Neural crest cell (in vitro differentiated cells): ENCODE measurements around the gene DLEC1. TPM values are rescaled to one million over a fixed set of nuclear protein-coding genes. Genes with fewer than 3 reads are reported as not detected.
"Not testable (repeated sequence)": the region's sequence is repeated elsewhere in the genome, so short reads cannot be mapped to it uniquely, and the experiment has no call there.

ENCODE experiments used
- DNase-seq: peaks from one replicate; pipeline ENCODE4 v3.0.0; 2021; ENCODE audit warnings: low read depth, mixed read lengths, low spot score
- H3K27ac Mint-ChIP-seq: one replicate; pipeline ENCODE4 v1.8.0; 2021; ENCODE audit warnings: mild to moderate bottlenecking, mixed read lengths; ENCODE audit not compliant: unreplicated experiment
- H3K27me3 Mint-ChIP-seq: 2 replicates; pipeline ENCODE4 v1.8.0; 2021; ENCODE audit warnings: low read depth, mild to moderate bottlenecking, mixed read lengths
- H3K36me3 Mint-ChIP-seq: 2 replicates; pipeline ENCODE4 v1.8.0; 2021; ENCODE audit warnings: low read depth, mild to moderate bottlenecking, mixed read lengths
- H3K4me1 Mint-ChIP-seq: 2 replicates; pipeline ENCODE4 v1.8.0; 2021; ENCODE audit warnings: mixed read lengths
- H3K4me3 Mint-ChIP-seq: one replicate; pipeline ENCODE4 v1.8.0; 2021; ENCODE audit warnings: mild to moderate bottlenecking, mixed read lengths
- H3K9me3 Mint-ChIP-seq: 2 replicates; pipeline ENCODE4 v1.8.0; 2021; ENCODE audit warnings: mixed read lengths
- total RNA-seq: library from RNA; stranded (reverse); gene quantifications from 2 replicates; pipeline ENCODE4 v1.2.1, GENCODE V29; 2021
- TF ChIP-seq, protein P1 (sequence below): fragments of 200-600 bp; sonication (generic); conservative IDR thresholded peaks from 2 replicates; pipeline ENCODE4 v1.5.0; 2021; ENCODE audit warnings: antibody characterized with exemption, mild to moderate bottlenecking

Gene DLEC1
- total RNA-seq, 1 donor from 2014 or later: 1.3 TPM

DNA sequence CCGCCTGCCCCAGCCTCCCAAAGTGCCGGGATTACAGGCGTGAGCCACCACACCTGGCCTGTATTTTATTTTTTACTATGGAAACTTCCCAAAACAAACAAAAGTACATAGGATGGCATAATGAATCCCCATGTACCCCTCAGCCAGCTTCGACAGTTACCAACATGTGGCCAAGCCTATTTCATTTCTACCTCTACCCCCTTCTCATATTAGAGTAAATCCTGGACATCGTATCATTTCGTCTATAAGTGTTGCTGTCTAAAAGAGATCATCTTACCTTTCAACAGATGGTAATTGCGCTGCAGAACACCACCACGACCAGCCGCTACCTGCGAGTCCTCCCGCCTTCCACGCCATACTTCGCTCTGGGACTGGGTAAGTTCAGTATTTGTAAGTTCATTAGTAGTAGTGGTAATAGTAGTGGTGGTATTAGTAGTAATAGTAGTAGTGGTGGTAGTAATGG lies 44.9 kb downstream of the DLEC1 start:
- no peak overlapping the region for H3K27ac Mint-ChIP-seq
- H3K27me3 Mint-ChIP-seq: peaks cover 14% of the 10 kb centered on the region
- H3K4me3 Mint-ChIP-seq: peak overlapping the region; percentile 69
- H3K4me1 Mint-ChIP-seq: peaks cover 15% of the 10 kb centered on the region
- TF ChIP-seq, protein P1, sequence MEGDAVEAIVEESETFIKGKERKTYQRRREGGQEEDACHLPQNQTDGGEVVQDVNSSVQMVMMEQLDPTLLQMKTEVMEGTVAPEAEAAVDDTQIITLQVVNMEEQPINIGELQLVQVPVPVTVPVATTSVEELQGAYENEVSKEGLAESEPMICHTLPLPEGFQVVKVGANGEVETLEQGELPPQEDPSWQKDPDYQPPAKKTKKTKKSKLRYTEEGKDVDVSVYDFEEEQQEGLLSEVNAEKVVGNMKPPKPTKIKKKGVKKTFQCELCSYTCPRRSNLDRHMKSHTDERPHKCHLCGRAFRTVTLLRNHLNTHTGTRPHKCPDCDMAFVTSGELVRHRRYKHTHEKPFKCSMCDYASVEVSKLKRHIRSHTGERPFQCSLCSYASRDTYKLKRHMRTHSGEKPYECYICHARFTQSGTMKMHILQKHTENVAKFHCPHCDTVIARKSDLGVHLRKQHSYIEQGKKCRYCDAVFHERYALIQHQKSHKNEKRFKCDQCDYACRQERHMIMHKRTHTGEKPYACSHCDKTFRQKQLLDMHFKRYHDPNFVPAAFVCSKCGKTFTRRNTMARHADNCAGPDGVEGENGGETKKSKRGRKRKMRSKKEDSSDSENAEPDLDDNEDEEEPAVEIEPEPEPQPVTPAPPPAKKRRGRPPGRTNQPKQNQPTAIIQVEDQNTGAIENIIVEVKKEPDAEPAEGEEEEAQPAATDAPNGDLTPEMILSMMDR: no peak
- H3K36me3 Mint-ChIP-seq: peaks cover 19% of the 10 kb centered on the region
- DNase-seq: no peak
- H3K9me3 Mint-ChIP-seq: peaks cover 12% of the 10 kb centered on the region

DNA sequence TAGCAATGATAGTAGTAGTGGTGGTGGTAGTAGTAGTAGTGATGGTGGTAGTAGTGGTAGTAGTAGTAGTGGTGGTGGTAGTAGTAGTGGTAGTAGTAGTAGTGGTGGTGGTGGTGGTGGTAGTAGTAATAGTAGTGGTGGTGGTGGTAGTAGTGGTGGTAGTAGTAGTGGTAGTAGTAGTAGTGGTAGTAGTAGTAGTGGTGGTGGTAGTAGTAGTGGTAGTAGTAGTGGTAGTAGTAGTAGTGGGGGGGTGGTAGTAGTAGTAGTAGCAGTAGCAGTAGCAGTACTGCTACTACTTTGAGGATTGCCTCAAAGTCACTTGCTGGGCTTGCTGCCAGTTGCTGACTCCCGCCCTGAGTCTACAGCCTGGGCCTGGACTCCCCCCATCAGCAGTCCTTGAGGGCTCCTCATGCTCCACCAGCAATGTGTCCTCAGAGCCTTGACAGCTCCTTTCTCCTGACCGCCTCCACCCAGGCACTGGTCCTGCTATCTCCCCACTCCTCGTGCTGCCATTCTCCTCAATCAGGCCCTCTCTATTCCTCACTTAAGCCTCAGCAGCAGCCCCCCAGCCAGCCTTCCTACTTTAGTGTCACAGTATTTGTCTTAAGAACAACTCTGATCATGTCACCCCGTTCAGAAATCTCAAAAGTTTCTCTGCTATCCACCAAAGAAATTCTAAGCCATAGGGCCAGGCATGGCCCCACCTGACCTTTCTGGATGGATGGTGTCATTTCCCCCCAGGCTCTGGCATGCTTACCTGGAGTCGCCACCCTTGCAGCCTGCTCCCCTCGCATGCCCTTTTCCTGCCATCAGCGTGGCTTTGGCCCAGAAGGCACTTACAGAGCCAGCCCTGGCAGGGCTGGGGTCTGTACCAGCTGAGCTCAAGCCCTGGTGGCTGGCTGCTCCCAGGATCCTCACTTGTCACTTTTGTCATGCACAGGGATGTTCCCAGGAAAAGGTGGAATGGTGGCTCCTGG lies 45.6 kb downstream of the DLEC1 start:
- no peak overlapping the region for H3K27ac Mint-ChIP-seq
- peak; percentile 27 for DNase-seq
- peaks cover 14% of the 10 kb centered on the region for H3K27me3 Mint-ChIP-seq
- H3K36me3 Mint-ChIP-seq: peaks cover 19% of the 10 kb centered on the region
- TF ChIP-seq, protein P1: no peak
- H3K4me1 Mint-ChIP-seq: peaks cover 15% of the 10 kb centered on the region
- peak overlapping the region; percentile 69 for H3K4me3 Mint-ChIP-seq
- peaks cover 12% of the 10 kb centered on the region for H3K9me3 Mint-ChIP-seq

DNA sequence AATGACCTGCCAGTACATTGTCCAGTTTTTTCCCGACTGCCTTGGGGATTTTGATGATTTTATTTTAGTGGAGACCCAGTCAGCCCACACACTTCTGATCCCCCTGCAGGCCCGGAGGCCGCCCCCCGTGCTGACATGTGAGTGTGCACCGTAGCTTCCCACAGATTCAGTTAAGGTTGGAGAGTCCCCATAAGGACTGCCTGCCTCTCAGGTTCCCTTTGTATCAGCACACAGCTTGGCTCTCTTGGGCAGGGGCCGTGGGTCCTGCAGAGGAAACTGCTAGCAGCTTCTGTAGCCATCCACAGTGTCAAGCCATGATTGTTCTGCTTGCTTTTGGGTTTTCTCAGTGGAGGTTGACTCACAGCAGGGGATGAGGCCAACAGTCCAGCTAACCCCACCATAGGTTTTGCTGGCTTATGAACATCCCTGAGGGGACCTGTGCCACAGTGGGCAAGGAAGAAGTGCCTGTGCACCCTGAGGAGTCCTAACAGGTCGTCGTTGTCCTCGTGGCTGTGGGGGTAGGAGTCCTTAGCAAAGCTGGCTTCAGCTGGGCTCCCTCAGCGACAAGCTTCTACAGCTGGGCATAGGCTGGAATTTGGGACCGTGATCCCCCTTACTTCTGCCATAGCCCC lies 46.4 kb downstream of the DLEC1 start:
- peak overlapping the region; percentile 69 for H3K4me3 Mint-ChIP-seq
- peaks cover 18% of the 10 kb centered on the region for H3K36me3 Mint-ChIP-seq
- H3K27ac Mint-ChIP-seq: peak overlapping the region; percentile 62
- H3K9me3 Mint-ChIP-seq: peaks cover 12% of the 10 kb centered on the region
- H3K27me3 Mint-ChIP-seq: peaks cover 14% of the 10 kb centered on the region
- H3K4me1 Mint-ChIP-seq: peaks cover 13% of the 10 kb centered on the region
- TF ChIP-seq, protein P1: no peak
- DNase-seq: no peak

DNA sequence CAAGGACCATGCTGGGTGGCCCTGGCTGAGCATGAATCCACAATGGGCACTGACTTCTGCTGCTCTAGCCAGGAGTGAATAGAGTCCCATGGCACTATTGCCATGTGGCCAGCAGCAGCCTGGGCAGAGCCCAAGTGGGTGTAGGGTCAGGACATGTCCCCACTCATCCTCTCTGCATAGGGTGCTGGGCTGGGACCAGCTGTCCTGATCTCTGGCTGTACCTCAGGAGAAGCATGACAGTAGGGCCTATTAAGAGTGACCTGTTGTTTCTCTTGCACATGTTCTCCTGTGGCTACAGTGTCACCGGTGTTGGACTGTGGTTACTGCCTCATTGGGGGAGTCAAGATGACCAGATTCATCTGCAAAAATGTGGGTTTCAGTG lies 46.9 kb downstream of the DLEC1 start:
- peaks cover 14% of the 10 kb centered on the region for H3K27me3 Mint-ChIP-seq
- H3K4me3 Mint-ChIP-seq: peak overlapping the region; percentile 69
- no peak for DNase-seq
- peaks cover 16% of the 10 kb centered on the region for H3K36me3 Mint-ChIP-seq
- H3K9me3 Mint-ChIP-seq: peaks cover 12% of the 10 kb centered on the region
- no peak overlapping the region for H3K27ac Mint-ChIP-seq
- peaks cover 11% of the 10 kb centered on the region for H3K4me1 Mint-ChIP-seq
- TF ChIP-seq, protein P1: no peak

DNA sequence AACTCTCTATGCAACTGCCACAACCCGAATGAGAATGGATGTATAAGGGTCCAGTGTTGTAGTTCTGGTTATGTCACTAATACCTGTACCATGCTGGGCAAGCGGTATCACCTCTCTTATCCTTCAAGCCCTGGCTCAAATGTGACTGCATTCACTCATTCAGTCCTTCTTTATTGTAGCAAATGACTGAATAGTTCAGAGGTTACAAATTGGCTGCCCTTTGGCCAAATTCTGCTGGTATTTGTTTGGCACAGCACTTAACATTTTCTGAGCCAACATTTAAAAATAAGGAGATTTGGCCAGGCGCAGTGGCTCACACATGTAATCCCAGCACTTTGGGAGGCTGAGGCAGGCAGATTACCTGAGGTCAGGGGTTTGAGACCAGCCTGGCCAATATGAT lies 47.5 kb downstream of the DLEC1 start:
- Mint-ChIP-seq H3K36me3 (peaks cover 16% of the 10 kb centered on the region), H3K27me3 (peaks cover 17% of the 10 kb centered on the region), H3K27ac (no peak overlapping the region), H3K9me3 (peaks cover 12% of the 10 kb centered on the region), H3K4me3 (no peak overlapping the region), H3K4me1 (peaks cover 11% of the 10 kb centered on the region)
- TF ChIP-seq, protein P1: no peak
- DNase-seq: no peak

DNA sequence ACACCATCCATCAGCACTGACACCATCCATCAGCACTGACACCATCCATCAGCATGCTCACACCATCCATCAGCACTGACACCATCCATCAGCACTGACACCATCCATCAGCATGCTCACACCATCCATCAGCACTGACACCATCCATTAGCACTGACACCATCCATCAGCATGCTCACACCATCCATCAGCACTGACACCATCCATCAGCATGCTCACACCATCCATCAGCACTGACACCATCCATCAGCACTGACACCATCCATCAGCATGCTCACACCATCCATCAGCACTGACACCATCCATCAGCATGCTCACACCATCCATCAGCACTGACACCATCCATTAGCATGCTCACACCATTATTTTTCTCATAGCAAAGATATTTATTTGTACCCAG lies 48.3 kb downstream of the DLEC1 start:
- not testable (repeated sequence) for H3K4me3 Mint-ChIP-seq, DNase-seq, H3K27ac Mint-ChIP-seq
- Mint-ChIP-seq H3K9me3 (peaks cover 12% of the 10 kb centered on the region), H3K36me3 (peaks cover 16% of the 10 kb centered on the region), H3K27me3 (peaks cover 24% of the 10 kb centered on the region), H3K4me1 (peaks cover 11% of the 10 kb centered on the region)
